NCI-H2196 treated with DMSO at 0.1 percent for 48 hours (cell line): ENCODE measurements around the gene PRRC2A.
"Not testable (repeated sequence)": the region's sequence is repeated elsewhere in the genome, so short reads cannot be mapped to it uniquely, and the experiment has no call there.

Experiments used
- DNase-seq: peaks from one replicate; lab custom pipeline; 2025; ENCODE audit not compliant: unreplicated experiment; lab: John Stamatoyannopoulos, UW

Gene PRRC2A

DNA sequence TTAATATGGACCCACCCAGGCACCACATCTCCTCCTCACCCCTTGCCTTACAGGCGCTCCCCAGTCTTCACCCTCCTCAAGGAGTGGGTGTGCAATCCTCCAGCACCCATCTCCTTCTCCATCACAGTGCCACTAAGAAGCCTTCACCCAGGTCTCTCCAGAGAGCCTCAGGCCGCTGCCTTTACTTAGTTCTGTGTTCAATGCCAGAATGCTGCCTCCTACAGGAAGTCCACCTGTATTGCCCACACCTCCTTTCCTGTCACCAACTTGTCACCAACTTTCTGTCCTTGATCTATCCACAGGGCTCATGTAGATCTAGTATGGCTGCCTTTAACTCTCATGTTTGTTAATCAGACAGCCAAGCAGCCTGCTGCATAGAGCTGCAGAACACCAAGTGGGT lies 35.0 kb upstream of the PRRC2A start:
- DNase-seq: no peak

DNA sequence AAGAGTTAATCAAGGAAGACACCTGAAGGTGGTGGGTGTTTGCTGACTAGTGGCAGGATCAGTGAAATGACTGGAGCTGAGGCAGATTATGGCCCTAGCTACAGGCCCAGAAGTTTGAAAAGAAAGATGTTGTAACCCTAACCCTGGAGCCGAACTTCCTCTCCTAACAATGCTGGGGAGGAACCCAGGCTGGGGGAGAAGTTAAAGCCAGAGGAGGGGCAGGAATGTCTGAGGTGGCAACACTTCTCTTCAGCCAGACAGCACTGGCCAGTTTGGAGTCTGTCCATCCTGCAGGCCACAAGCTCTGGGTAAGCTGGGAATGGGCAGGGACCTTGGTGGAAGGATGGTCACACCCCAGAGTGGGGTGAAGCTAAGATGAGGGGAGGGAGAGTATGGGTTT lies 34.5 kb upstream of the PRRC2A start, which contains the start of gene LST1:
TSS of gene LST1 (plus strand) at position 270 of the 400 bp plus-strand sequence. CDS start 1,023 bp downstream, outside the sequence.
- no peak for DNase-seq

DNA sequence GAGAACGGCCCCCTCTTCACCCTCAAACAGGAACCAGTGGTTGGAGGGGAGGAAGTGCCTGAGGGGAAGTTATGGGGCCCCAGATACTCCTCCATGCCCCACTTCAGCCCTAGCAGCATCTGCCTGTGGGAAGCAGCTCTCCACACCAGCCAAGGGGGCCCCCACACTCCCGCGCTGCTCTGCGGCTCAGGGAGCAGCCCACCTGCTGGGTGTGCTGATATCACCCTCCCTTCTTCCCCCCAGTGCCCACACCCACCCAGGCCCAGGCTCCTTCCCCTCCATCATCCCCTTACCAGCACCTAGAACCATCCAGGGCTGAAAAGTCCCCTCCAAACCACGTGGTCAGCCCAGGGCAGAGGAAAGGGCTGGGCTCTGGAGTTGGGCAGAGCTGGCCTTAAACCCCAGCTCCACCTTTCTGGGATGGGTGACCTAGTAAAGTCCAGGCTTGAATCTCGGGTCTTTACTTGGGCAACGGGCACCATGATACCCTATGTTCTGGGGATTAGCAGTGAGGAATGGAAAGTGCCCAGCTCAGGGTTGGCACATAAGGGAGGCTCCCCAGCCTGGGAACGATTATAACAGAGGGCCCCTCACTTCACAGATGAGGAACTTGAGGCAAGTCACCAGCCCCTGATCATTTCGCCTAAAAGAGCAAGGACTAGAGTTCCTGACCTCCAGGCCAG lies 33.8 kb upstream of the PRRC2A start:
- no peak for DNase-seq

DNA sequence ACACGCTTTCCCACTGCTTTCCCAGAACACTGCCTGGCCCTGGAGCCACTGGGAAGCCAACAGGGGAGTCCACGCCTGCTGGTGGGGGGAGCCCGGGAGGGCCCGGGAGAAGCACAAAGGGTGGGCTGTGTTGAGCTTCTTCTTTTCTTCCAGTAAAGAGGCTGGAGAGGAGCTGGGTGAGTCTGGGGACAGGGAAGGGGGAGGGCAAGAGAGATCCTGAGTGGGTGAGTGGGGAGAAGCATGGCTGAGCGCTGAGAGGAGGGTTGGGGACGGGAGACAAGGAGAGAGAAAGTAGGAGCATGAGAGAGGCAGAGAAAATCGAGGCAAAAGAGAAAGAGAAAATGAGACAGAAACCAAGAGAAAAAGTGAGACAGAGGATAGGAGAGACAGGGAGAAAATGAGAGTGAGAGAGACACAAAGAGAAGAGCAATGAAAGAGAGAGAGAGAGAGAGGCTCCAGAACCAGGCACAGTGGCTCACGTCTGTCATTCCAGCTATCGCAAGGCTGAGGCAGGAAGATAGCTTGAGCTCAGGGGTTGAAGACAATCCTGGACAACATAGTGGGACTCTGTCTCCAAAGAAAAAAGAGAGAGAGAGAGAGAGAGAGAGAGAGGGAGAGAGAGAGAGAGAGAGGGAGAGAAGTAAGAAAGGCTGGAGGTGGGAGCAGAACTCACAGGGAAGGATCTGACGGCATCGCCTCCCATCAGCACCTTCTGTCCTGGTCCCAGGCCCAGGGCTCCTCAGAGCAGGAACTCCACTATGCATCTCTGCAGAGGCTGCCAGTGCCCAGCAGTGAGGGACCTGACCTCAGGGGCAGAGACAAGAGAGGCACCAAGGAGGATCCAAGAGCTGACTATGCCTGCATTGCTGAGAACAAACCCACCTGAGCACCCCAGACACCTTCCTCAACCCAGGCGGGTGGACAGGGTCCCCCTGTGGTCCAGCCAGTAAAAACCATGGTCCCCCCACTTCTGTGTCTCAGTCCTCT lies 32.4 kb upstream of the PRRC2A start:
- no peak for DNase-seq

DNA sequence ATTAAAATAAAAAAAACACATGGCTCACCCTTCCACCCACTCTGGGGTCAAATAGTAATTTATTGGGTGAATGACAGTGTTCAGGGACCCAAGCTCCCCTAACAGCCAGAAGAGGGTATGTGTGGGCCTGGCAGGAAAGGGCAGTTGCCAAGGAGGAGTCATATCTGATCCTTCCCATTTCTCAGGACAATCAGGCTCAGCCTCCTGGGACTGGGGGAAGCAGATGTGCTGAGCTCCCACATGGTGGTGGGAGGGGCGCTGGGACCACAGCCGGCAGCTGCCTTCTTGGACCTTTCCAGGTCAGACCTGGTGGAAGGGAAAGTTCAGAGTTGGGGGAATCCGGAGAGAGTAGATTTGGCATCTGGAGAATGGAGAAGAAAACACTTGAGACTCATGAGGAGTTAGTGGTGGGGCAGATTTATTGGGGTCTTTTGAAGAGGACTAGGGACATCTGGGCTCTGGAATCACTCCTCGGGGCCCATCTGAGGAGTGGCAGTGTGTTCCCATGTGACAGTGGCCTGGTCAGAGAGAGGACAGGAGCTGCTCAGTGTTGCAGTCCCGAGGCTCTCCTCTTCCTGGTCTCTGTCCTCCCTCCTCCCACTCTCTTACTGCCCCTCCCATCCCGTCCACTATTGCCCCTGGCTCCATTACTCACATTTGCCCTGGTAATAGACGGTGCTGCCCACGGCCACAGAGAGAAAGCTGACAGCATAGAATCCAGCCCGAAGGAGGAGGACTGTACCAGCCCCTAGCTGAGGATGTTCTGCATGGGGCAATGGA lies 31.5 kb upstream of the PRRC2A start:
- no peak for DNase-seq

DNA sequence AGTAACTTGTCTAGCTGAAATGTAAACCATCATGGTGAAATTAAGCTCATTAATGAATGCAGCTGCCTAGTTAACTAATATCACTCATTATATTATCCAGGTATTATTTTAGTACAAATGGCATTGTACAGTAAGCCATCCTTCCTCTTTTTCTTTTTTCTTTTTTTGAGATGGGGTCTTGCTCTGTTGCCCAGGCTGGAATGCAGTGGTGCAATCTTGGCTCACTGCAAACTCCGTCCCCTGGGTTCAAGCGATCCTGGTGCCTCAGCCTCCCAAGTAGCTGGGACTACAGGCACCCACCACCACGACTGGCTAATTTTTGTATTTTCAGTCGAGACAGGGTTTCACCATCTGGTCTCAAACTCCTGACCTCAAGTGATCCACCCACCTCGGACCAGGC lies 29.8 kb upstream of the PRRC2A start:
- not testable (repeated sequence) for DNase-seq

DNA sequence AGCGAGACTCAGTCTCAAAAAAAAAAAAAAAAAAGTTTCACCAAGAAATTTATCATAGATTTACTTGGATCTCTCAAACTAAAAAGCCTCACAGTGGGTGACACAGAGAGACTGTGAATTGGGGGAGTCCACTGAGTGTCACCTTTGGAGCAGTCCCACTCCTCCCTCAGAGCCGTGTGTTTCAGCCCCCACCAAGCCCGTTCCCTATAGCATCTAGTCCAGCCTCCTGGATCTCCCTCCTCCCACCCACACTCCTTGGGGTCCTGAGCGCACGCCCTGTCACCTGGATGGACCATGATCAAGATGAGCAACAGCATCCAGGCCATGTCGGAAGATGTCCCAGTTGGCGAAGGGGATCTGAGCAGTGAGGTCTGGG lies 28.1 kb upstream of the PRRC2A start:
- no peak for DNase-seq

DNA sequence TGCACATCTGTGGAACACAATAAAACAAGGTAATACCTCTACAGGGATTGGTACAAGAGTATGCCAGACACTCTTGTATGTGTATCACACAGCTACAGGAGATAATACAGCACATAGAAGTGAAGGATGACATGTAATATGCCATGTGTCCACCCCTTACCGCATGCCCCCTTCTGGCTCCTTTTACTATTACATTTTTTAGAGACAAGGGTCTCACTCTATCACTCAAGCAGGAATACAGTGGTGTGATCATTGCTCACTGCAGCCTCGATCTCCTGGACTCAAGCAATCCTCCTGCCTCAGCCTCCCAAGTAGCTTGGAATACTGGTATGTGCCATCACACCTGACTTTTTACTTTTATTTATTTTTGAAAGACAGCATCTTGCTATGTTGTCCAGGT lies 23.5 kb upstream of the PRRC2A start:
- no peak for DNase-seq

DNA sequence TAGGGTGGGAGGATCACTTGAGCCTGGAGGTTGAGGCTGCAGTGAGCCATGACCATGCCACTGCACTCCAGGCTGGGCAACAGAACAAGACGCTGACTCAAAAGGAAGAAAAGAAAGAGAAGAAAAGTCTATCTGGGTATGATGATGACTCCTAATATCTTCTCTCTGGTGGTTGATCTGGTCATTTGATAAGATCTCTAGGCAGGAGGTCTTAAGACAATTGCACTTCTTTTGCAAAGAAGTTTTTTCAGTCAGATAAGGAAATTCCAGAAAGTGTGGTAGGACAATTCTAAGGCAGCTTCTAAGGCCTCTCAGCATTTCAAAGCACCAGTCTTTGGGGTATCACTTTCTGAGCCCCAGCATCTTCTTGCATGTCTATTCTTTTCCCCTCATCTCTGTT lies 13.2 kb upstream of the PRRC2A start:
- DNase-seq: no peak

DNA sequence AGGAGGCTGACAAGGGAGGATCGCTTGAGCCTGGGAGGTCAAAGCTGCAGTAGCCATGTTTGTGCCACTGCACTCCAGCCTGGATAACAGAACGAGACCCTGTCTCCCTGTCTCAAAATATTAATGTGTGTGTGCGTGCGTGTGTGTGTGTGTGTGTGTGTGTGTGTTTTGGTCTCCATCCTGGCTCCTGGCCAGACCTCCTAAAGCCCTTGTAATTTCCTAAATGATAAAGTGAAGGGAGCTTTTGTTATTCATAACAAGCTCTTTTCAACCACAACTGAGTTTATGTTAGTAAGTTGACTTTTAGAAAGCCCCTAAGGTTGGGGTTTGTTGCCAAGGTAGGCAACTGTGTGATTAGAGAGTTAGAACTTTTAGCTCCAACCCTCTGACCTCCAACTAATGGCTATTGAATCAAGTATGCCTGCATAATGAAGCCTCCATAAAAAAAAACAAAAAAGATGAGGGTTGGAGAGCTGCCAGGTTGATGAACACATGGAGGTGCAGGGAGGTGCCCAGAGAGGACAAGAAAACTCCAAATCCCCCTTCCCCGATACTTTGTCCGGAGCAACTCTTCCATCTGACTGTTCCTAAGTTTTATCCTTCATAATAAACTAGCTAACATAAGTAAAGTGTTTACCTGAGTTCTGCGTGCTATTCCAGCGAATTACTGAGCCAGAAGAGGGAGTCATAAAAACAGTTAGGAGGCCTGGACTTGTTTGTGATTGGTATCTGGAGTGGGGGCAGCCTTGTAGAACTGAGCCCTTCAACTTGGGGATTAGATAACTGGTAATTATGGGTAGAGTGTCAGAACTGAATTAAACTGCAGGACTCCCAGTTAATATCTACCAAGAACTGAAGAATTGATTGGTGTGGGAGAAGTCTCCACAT lies 10.8 kb upstream of the PRRC2A start:
- DNase-seq: no peak

DNA sequence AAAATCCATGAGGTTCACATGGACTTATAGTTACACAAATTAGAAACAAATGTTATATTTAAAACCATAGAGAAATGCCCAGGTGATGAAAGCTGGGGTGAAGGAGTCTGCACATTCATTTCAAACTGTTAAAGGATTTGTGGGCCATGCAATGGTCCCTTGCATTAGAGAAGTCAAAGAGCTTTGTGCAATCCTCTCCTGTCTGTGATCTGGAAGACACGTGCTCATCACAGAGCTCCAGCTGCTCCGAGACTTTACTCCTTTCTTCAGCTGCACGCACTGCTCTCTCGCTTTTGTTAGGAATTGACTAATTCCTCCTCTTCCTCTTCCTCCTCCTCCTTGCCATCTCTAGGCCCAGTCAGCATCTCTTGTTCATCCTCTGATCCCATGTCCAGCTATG lies 9.5 kb upstream of the PRRC2A start:
- DNase-seq: no peak

DNA sequence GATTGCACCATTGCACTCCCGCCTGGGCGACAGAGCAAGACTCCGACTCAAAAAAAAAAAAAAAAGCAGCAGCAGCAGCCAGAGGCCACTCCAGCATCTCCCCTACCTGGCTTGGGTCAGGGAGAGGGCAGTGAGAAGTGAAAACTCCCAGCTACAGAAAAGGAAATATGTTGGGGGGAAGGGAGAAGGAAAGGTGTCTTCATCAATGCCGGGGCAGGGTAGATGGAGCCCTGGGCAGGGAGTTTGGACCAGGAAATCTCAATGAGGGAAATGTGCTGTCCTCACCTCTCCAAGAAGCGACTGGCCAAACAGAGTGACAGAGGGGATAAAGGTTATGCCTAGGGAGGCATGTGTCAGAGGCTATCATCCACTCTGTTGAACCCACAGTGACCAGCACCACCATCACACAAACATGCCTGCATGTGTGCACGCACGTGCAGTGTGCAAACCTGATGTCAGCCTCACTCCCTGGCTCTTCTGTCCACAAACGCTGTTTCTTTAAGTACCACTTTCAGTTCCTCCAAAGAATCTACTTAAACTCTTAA lies 6.4 kb upstream of the PRRC2A start:
- DNase-seq: no peak

DNA sequence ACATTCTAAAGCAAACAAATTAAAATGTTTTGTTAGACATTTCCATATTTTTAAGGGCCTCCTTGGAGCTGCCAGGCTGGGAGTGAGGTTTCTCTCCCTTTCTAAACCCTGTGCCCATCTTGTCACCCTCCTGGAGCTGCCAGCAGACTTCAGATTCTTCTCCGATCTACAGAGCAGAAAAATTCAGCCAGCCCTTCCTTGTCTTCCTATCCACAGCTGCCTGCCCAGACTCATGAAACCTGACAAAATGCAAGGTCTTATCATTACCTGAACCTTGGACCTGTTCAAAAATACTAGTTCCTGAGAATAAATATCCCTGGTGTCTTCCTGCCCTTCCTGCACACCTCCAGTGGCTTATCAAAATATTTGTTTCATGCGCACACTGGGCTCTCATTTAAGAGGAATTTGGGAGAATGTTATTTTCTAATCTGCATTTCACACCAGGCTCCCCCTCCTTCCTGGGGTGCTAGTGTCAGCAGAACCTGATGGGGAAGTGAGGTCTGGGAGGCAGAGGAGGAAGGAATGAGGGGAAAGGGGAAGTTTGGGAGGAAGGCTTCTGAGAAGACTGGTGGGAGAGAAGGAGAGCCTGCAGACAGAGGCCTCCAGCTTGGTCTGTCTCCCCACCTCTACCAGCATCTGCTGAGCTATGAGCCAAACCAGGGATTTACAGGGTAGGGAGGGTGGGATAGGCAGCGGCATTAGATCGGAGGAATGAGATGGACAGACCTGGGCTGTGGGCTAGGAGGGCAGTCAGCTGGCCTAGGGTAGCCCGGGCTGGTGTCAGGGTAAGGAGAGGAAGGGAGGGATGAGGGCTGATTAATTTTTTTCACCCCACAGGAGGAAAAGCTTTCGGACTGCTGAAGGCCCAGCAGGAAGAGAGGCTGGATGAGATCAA lies 5.6 kb upstream of the PRRC2A start, which contains the start of gene AIF1:
TSS of gene AIF1 (plus strand) at position 551 of the 895 bp plus-strand sequence. CDS start at position 647, 96 bp downstream.
- no peak for DNase-seq

DNA sequence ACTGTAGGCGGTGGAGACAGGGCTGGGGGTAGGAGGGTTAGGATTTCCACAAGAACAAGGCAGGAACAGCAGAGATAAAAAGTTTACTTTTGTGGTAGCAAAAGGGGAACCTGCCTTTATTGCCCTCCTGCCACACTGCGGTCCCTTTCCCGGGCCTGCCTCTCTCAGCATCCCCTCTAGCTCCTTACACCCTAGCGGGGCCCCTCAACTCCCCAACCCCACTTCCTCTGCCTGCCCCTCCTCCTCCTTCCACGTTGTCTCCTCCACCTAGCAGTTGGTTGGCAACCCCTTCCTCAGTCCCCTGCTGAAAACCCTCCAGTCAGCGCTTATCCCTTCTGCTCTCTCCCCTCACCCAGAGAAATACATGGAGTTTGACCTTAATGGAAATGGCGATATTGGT lies 4.8 kb upstream of the PRRC2A start:
- DNase-seq: no peak

DNA sequence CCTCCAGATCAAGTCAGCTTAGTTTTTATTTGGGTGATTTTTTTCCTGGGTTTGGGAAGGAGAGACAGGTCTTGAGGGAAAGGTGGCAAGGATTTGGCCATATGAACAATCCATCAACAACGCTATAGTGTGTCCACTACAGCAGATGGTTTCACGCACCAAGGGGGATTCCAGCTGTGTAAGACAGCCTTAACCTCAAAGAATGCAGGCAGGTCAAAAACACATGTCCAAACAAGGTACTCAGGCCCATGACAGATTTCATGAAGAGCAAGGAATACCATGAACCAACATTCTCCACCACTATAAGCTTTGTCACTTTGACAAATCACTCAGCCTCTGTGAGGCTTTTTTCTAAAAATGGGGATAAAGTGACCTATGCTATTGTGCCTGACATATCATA lies 3.5 kb upstream of the PRRC2A start:
- DNase-seq: no peak

DNA sequence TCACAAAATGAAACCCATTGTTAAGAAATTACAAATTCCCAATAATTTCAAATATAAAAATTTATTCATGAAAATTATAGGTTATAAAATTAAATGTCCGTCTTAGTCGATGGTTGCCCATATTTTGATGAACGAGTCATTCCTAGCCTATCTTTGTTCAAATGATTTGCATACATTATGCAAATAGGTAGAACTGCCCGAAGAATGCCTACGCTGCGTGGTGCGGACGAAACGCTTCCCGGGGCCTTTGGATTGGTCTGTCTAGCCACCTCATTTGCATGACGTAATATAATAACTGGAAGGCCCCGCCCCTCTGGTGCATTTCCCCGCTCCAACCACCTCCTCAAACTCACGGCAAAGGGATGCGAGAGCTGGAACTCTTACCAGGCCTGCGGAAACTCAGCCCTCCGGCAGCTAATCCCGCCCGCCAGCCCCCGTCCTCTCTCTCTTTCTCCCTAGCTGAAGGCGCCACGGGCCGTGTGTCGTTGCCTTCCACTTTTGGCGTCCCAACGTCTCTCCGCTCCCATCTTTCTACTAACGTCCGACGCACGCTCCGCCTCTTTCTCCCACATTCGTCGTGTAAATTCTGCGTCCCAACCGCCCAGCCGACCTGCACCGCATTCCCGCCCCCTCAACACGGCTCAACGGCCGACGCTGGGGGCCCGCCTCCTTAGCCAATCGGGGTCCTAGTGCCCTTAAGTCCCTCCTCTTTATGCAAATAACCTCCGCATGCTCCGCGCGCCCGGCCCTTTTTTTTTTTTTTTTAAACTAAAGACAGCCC lies 520 bp upstream of the PRRC2A start:
- peak; percentile 99 for DNase-seq

DNA sequence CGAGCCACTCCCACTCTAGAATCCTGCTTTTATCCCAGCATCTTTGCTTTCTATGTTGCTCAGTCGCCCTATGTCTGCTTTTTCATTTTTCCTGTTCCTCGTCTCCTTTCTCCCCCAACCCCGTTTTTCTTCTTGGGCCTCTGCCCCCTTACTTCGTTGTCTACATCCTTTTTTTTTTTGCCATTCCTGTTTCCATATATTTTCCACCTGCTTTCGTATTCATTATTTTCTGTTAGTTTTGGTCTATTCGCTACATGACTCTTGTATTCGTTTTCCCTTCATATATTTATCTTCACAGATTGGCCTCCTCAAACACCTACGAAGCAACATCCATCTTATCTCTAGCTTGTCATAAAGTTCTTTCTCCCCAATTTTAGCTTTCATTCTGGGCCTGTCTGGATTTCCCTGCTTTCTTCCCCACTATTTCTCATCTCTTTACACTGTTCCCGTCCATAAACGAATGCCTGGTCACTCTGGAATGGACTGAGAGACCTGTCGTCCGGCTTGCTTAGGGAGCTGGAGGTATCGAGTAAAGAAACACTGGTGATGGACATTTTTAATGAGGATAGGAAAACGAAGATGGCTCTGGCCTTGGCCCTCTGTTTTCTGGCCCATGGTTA lies 915 bp downstream of the PRRC2A start:
- DNase-seq: no peak

DNA sequence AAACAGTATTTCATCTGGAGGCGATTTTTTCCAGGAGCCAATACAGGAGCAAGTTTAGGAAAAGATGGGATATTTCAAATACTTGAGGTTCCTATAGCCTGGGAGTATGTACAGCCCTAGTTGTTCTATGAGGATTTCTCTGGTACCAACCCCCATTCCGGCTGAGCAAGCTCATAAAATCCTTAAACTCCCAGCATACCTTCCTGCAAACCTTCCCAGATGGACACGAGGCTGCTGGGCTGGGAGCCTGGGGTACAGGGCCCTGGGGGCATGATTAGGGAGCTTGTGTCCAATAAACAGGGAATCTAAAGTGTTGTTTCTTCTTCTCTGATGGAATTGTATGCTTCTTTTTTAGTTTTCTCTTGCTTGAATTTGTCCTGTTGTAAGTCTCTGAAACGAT lies 1.5 kb downstream of the PRRC2A start:
- DNase-seq: no peak
